Measurements from ENCODE around the gene S100A6. TPM values are rescaled to one million over a fixed set of nuclear protein-coding genes. Genes with fewer than 3 reads are reported as not detected.

The S100A6 gene
- total RNA-seq, 1 donor from 2014 or later = 14.8 TPM

DNA sequence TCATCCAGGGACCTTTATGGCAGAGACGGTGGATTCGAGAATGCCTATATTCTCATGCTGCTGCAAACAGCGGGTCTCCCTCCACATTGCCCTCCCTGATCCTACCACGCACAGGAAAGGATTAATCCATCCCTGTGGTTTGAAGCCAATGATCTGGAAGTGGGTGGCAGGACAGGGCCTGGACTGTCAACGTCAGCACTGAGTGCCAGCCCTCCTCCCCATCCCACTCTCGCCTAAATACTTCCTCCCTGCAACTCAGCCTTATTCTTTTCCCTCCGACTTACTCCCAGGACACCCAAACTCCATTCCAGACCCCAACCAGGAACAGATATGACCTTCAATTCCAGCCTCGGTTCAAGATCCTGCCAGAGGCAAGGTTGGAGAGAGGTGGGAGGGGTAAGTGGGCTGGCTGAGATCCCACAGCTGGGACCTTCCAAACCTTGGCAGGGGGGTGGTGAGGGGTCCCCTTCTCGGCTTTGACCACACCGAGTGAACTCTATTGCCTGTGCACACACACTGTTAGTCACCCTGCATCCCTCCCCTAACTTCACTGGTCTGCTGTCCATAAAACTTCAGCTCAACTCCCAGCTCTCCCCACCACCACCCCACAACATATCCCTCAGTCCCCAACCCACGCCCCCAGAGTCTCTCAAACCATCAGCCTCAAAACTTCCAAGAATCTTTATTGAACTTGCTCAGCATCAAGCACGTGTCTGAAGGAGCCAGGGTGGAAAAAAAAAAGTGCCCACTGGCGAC, 7.3 kb upstream of the S100A6 start:
- Mint-ChIP-seq H3K4me3 (ENCODE audit: low read depth) (no peak overlapping the region), H3K9me3 (ENCODE audit: low read depth) (no peaks in the 10 kb centered on the region), H3K4me1 (ENCODE audit: low read depth) (peaks cover 26% of the 10 kb centered on the region), H3K36me3 (ENCODE audit: insufficient read depth) (no peaks in the 10 kb centered on the region), H3K27me3 (no peaks in the 10 kb centered on the region), H3K27ac (no peak overlapping the region)
- TF ChIP-seq, protein P1, sequence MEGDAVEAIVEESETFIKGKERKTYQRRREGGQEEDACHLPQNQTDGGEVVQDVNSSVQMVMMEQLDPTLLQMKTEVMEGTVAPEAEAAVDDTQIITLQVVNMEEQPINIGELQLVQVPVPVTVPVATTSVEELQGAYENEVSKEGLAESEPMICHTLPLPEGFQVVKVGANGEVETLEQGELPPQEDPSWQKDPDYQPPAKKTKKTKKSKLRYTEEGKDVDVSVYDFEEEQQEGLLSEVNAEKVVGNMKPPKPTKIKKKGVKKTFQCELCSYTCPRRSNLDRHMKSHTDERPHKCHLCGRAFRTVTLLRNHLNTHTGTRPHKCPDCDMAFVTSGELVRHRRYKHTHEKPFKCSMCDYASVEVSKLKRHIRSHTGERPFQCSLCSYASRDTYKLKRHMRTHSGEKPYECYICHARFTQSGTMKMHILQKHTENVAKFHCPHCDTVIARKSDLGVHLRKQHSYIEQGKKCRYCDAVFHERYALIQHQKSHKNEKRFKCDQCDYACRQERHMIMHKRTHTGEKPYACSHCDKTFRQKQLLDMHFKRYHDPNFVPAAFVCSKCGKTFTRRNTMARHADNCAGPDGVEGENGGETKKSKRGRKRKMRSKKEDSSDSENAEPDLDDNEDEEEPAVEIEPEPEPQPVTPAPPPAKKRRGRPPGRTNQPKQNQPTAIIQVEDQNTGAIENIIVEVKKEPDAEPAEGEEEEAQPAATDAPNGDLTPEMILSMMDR (IDR thresholded peaks at IDR 0.05; ENCODE audit: unreplicated experiment) = no peak
- DNase-seq (ENCODE audit: low spot score, unreplicated experiment) = no peak

DNA sequence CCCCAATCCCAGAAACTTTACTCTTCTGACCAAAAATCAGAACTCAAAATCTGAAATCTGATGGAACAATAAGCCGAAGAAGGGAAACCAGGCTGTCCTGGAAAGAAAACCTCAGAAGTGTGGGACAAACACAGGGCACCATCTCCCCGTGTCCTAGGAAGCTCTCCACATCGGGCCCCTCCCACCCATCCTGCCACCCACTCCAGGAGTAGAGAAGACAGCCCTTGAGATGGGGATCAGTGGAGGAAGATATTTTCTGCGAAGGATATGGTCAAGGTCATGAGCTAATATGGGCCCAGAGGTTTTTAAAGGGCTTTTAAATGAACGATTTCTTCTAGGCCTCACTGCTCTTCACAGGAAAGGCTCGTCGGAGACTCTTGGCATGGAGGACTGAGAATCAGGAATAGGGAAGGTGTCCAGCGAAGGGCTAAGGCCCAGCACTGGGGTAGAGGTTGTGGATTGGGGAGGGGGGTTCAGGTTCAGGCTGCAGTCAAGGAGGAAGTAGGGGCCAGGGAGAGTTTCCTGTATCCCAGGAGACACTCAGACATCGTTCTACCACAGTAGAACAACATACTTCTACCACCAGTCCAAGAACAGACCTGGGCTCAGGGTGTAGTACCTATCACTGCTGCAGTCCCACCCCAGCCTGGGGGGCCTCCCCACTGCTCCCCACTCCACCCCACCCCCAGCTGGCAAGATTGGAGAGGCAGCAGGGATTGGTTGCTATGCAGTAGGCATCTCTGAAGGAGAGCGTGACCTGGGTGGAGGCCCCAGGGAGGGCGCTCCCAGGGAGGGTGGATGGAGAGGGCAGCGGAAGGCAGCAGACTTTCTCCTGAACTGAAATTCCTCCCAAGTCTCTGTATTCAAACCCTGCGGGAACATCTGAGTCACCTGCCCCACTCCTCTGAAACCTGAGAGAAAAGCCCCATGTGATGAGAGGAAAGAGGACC, 6.1 kb upstream of the S100A6 start:
- TF ChIP-seq, protein P1 (IDR thresholded peaks at IDR 0.05; ENCODE audit: unreplicated experiment) = no peak
- Mint-ChIP-seq H3K4me3 (ENCODE audit: low read depth) (no peak overlapping the region), H3K36me3 (ENCODE audit: insufficient read depth) (no peaks in the 10 kb centered on the region), H3K27me3 (no peaks in the 10 kb centered on the region), H3K9me3 (ENCODE audit: low read depth) (no peaks in the 10 kb centered on the region), H3K4me1 (ENCODE audit: low read depth) (peaks cover 28% of the 10 kb centered on the region), H3K27ac (no peak overlapping the region)
- DNase-seq (ENCODE audit: low spot score, unreplicated experiment) = no peak

DNA sequence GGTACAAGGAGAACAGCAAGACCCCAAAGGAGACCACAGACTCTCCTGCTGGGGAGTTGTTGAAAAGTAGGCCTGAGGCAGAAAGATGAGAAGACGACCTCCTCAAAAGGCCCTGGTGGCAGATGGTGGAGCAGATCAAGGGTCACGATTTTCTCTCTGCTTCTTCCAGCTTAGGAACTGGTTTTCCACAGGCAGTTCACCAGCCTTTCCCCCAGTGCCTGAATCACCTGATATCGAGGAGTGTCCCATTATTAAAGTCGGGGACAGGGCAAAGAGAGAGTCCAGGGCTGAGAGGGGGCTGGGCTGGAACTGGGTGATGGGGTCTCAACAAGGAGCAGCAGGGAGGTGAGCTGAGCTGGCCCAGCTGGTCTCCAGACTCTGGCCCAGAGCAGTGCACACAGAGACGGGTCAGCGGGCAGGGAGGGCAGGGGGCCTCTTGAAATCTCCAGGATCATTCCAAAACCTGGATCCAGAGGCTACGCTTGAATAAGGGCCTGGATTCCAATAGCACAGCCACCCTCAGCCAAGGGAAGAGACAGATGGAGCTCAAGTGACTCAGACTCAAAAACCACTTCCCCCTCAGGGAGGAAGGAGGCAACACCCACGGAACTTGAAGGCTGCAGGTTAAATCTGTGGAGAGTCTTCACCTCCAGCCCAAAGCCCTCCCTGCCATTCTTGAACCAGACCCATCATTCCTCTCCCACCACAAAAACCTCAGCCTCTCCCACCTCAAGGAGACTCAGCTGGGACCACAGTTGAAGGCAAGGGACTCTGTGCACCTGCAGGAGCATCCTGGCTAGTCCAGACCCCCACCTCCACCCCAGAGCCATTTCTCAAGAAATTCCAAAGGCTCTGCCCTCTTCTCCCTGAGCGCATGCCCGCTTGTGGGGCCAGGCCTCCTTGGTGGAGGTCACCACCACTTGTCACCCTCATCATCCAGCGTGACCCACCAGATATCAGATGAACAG, 4.9 kb upstream of the S100A6 start, which contains the start of gene S100A5:
TSS of gene S100A5 (minus strand) at position 541 of the 968 bp plus-strand sequence. CDS start 743 bp downstream, outside the sequence.
- Mint-ChIP-seq H3K36me3 (ENCODE audit: insufficient read depth) (no peaks in the 10 kb centered on the region), H3K4me3 (ENCODE audit: low read depth) (no peak within 1 kb of the TSS), H3K27me3 (no peaks in the 10 kb centered on the region), H3K9me3 (ENCODE audit: low read depth) (no peaks in the 10 kb centered on the region), H3K27ac (no peak within 1 kb of the TSS), H3K4me1 (ENCODE audit: low read depth) (peaks cover 23% of the 10 kb centered on the region)
- TF ChIP-seq, protein P1 (IDR thresholded peaks at IDR 0.05; ENCODE audit: unreplicated experiment) = no peak
- no peak for DNase-seq (ENCODE audit: low spot score, unreplicated experiment)

DNA sequence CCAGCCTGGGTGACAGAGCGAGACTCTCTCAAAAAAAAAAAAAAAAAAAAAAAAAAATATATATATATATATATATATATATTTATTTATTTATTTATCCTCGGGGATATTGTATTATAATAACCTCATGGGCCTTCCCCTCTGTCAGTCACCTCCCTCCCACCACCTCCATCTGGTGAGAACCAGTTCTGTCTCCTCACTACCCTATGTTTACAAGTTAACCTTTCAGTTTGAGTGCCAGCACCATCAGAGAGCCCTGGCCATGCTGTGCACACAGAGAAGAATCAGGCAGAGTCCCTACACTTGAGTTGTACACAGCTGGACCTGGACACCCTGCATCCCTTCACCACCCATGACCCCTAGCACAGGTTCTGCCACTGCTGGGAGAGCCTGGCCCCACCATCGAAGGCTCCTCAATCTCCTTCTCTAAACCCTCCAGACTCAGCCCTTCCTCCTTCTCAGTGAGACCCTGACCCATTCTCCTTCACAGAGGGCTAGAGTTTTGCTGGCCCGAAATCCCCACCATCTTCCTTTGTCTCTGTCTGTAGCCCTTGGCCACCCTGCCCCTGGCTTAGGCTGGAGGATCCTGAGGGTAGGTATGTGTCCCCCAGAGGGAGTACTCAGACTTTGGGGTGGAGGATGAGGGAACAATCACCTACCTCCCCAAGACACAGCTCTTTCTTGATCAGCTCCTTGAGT, 3.8 kb upstream of the S100A6 start:
- Mint-ChIP-seq H3K4me1 (ENCODE audit: low read depth) (peaks cover 12% of the 10 kb centered on the region), H3K27ac (no peak overlapping the region), H3K36me3 (ENCODE audit: insufficient read depth) (no peaks in the 10 kb centered on the region), H3K4me3 (ENCODE audit: low read depth) (no peak overlapping the region), H3K27me3 (no peaks in the 10 kb centered on the region), H3K9me3 (ENCODE audit: low read depth) (no peaks in the 10 kb centered on the region)
- no peak for DNase-seq (ENCODE audit: low spot score, unreplicated experiment)
- TF ChIP-seq, protein P1 (IDR thresholded peaks at IDR 0.05; ENCODE audit: unreplicated experiment) = no peak
